LNCaP clone FGC (cell line): ENCODE measurements around the gene SSTR3.
"Not testable (repeated sequence)": the region's sequence is repeated elsewhere in the genome, so short reads cannot be mapped to it uniquely, and the experiment has no call there.

Source experiments
- DNase-seq: peaks from one replicate; pipeline ENCODE4 v3.0.0-alpha.2; 2011; ENCODE audit warnings: low read depth
- H3K4me3 ChIP-seq: 2 replicates; pipeline ENCODE4 v1.5.1; 2011; ENCODE audit warnings: mild to moderate bottlenecking, low read depth, low read length, control low read depth
- CTCF ChIP-seq: IDR thresholded peaks from 2 replicates; pipeline ENCODE4 v1.5.1; 2012; ENCODE audit warnings: mild to moderate bottlenecking; ENCODE audit not compliant: control insufficient read depth, insufficient read depth; ENCODE audit errors: extremely low read depth

SSTR3 gene

GRCh38 chr22:37202716-37203115 lies 9.6 kb downstream of the SSTR3 start:
- DNase-seq: no peak
- TF ChIP-seq CTCF: no peak
- H3K4me3 ChIP-seq: no peak overlapping the region

- TF ChIP-seq CTCF: no peak
- no peak for DNase-seq
- no peak overlapping the region for H3K4me3 ChIP-seq
Measured at GRCh38 chr22:37202001-37202555, 10.2 kb downstream of the SSTR3 start.

- not testable (repeated sequence) for H3K4me3 ChIP-seq, DNase-seq
Measured at GRCh38 chr22:37201443-37201820, 10.8 kb downstream of the SSTR3 start.

- no peak for DNase-seq
- peak overlapping the region; percentile 1; the same call in 1 of the 2 replicates for H3K4me3 ChIP-seq
- no peak for TF ChIP-seq CTCF
Measured at GRCh38 chr22:37199760-37200108, 12.5 kb downstream of the SSTR3 start.

- peak; percentile 88 for TF ChIP-seq CTCF
- H3K4me3 ChIP-seq: peak overlapping the region; percentile 68
Measured at GRCh38 chr22:37199103-37199759, 13.0 kb downstream of the SSTR3 start.

GRCh38 chr22:37198258-37199102 lies 13.8 kb downstream of the SSTR3 start:
- DNase-seq: peak; percentile 60
- H3K4me3 ChIP-seq: peak overlapping the region; percentile 68
- peak; percentile 68 for TF ChIP-seq CTCF

More at GRCh38 chr22:37199103-37199759, 13.0 kb downstream of the SSTR3 start:
- DNase-seq: peak; percentile 89

GRCh38 chr22:37197451-37198257 lies 14.6 kb downstream of the SSTR3 start:
- H3K4me3 ChIP-seq: peak overlapping the region; percentile 12; the same call in 1 of the 2 replicates
- DNase-seq: peak; percentile 39
- TF ChIP-seq CTCF: no peak
